ENCODE data around the gene CDC37L1. TPM values are rescaled to one million over a fixed set of nuclear protein-coding genes. Genes with fewer than 3 reads are reported as not detected.

Gene CDC37L1
- total RNA-seq, 1 donor from 2014 or later = 12.7 TPM

- TF ChIP-seq CTCF (IDR thresholded peaks at IDR 0.05; ENCODE audit: unreplicated experiment) = no peak
- no peak for DNase-seq (ENCODE audit: low spot score in 2 of 2, unreplicated experiment in 2 of 2)
- no peaks in the 10 kb centered on the region for H3K27me3 Mint-ChIP-seq (ENCODE audit: low read depth)
- peaks cover 9% of the 10 kb centered on the region for H3K4me1 Mint-ChIP-seq
- peaks cover 40% of the 10 kb centered on the region for H3K36me3 Mint-ChIP-seq
- no peak overlapping the region for H3K27ac Mint-ChIP-seq
- H3K9me3 Mint-ChIP-seq = peaks cover 5% of the 10 kb centered on the region
- H3K4me3 Mint-ChIP-seq = no peak overlapping the region
Observed at GRCh38 chr9:4714266-4715016, 35.1 kb downstream of the CDC37L1 start.

GRCh38 chr9:4716163-4716562, 36.8 kb downstream of the CDC37L1 start:
- no peak overlapping the region for H3K27ac Mint-ChIP-seq
- peaks cover 5% of the 10 kb centered on the region for H3K9me3 Mint-ChIP-seq
- DNase-seq (ENCODE audit: low spot score in 2 of 2, unreplicated experiment in 2 of 2) = no peak

GRCh38 chr9:4717815-4718214, 38.4 kb downstream of the CDC37L1 start:
- Mint-ChIP-seq H3K27ac (no peak overlapping the region), H3K36me3 (peaks cover 47% of the 10 kb centered on the region), H3K4me1 (no peaks in the 10 kb centered on the region), H3K27me3 (ENCODE audit: low read depth) (no peaks in the 10 kb centered on the region), H3K9me3 (peaks cover 5% of the 10 kb centered on the region), H3K4me3 (no peak overlapping the region)
- no peak for DNase-seq (ENCODE audit: low spot score in 2 of 2, unreplicated experiment in 2 of 2)
- no peak for TF ChIP-seq CTCF (IDR thresholded peaks at IDR 0.05; ENCODE audit: unreplicated experiment)

More at GRCh38 chr9:4716163-4716562, 36.8 kb downstream of the CDC37L1 start:
- no peak for TF ChIP-seq CTCF (IDR thresholded peaks at IDR 0.05; ENCODE audit: unreplicated experiment)
- no peaks in the 10 kb centered on the region for H3K27me3 Mint-ChIP-seq (ENCODE audit: low read depth)
- peaks cover 43% of the 10 kb centered on the region for H3K36me3 Mint-ChIP-seq
- H3K4me3 Mint-ChIP-seq = no peak overlapping the region
- H3K4me1 Mint-ChIP-seq = no peaks in the 10 kb centered on the region

GRCh38 chr9:4718911-4719310, 39.5 kb downstream of the CDC37L1 start:
- Mint-ChIP-seq H3K4me1 (no peaks in the 10 kb centered on the region), H3K9me3 (peaks cover 3% of the 10 kb centered on the region), H3K27me3 (ENCODE audit: low read depth) (no peaks in the 10 kb centered on the region), H3K27ac (no peak overlapping the region), H3K36me3 (peaks cover 42% of the 10 kb centered on the region), H3K4me3 (no peak overlapping the region)
- DNase-seq (ENCODE audit: low spot score in 2 of 2, unreplicated experiment in 2 of 2) = no peak
- TF ChIP-seq CTCF (IDR thresholded peaks at IDR 0.05; ENCODE audit: unreplicated experiment) = no peak

- Mint-ChIP-seq H3K27me3 (ENCODE audit: low read depth) (no peaks in the 10 kb centered on the region), H3K9me3 (no peaks in the 10 kb centered on the region), H3K4me1 (no peaks in the 10 kb centered on the region), H3K4me3 (no peak overlapping the region), H3K27ac (no peak overlapping the region), H3K36me3 (peaks cover 37% of the 10 kb centered on the region)
- no peak for TF ChIP-seq CTCF (IDR thresholded peaks at IDR 0.05; ENCODE audit: unreplicated experiment)
- no peak for DNase-seq (ENCODE audit: low spot score in 2 of 2, unreplicated experiment in 2 of 2)
Observed at GRCh38 chr9:4721736-4722135, 42.4 kb downstream of the CDC37L1 start.

All from mesothelial cell of epicardium (in vitro differentiated cells).